HepG2 (cell line): ENCODE data around the gene LCN2. TPM values are rescaled to one million over a fixed set of nuclear protein-coding genes. Genes with fewer than 3 reads are reported as not detected.

ENCODE experiments used
- ATAC-seq: fragments of 200-7000 bp; cut with Tn5 transposase; 3 replicates; pipeline ENCODE4 v1.9.1; 2020; ENCODE audit warnings: mild to moderate bottlenecking, moderate library complexity
- BruUV-seq: library from RNA; stranded (reverse); fragments of 400-500 nt; replicated peaks from 2 replicates; lab custom pipeline; 2021; lab: Mats Ljungman, UMichigan
- CTCF ChIA-PET: fragments of 300-600 bp; formaldehyde crosslinking; extraction: SDS; loops from one replicate; lab custom pipeline; 2021; ENCODE audit warnings: low total read pairs, inconsistent platforms, low intra/inter-chr PET ratio; lab: Yijun Ruan, JAX
- POLR2A ChIA-PET: fragments of 350-600 bp; sonication (Branson Sonifier 250); formaldehyde crosslinking; loops from one replicate; lab custom pipeline; 2020; ENCODE audit warnings: antibody characterized with exemption, inconsistent platforms; lab: Yijun Ruan, JAX
- DNase-seq: peaks from one replicate; pipeline ENCODE4 v3.0.0-alpha.2; 2015; ENCODE audit warnings: low spot score
- FAIRE-seq: peaks from 3 replicates; lab custom pipeline; 2011; peaks lifted over from hg19 to GRCh38; lab: Jason Lieb, UNC
- H2AFZ ChIP-seq: one replicate; pipeline ENCODE4 v1.6.1; 2011; ENCODE audit warnings: low read length, inconsistent platforms
- H3K27ac ChIP-seq: fragments of 300-600 bp; 3 replicates; pipeline ENCODE4 v1.8.0; 2011; ENCODE audit warnings: mixed run types, mild to moderate bottlenecking, mixed read lengths, low read length, inconsistent platforms; ENCODE audit not compliant: insufficient read depth; ENCODE audit errors: extremely low read length
- H3K27me3 ChIP-seq, 2 experiments: fragments of 200-600 bp in 1 of 2; 2 replicates in 1 of 2; 3 replicates in 1 of 2; pipeline versions ENCODE4 v1.6.0 to v1.8.0; 2011; ENCODE audit warnings: low read length in 2 of 2, mild to moderate bottlenecking in 2 of 2, moderate library complexity in 2 of 2, inconsistent platforms in 1 of 2; ENCODE audit not compliant: insufficient read depth in 2 of 2, control insufficient read depth in 1 of 2
- H3K36me3 ChIP-seq, 2 experiments: fragments of 200-600 bp in 1 of 2; replicated peaks in 1 of 2; 2 replicates in 1 of 2; 3 replicates in 1 of 2; pipeline versions ENCODE4 v1.5.1 to v1.8.0; 2011; ENCODE audit warnings: low read length in 2 of 2, inconsistent platforms in 1 of 2; ENCODE audit not compliant: insufficient read depth in 2 of 2, control insufficient read depth in 1 of 2
- H3K4me1 ChIP-seq: 2 replicates; pipeline ENCODE4 v1.5.1; 2012; ENCODE audit warnings: low read length, inconsistent platforms; ENCODE audit not compliant: insufficient read depth
- H3K4me2 ChIP-seq: 2 replicates; pipeline ENCODE4 v1.6.0; 2011; ENCODE audit warnings: low read depth, low read length, inconsistent platforms
- H3K4me3 ChIP-seq, 3 experiments: fragments of 200-600 bp in 1 of 3; sonication (generic), shearing (Covaris generic) in 1 of 3; replicated peaks in 1 of 3; 2 replicates each; pipeline ENCODE4 v1.5.1; 2011 to 2016; ENCODE audit warnings: low read length in 3 of 3, inconsistent platforms in 2 of 3, low read depth in 2 of 3, mild to moderate bottlenecking in 2 of 3, control low read depth in 1 of 3, mixed read lengths in 1 of 3; ENCODE audit not compliant: insufficient read depth in 1 of 3
- H3K79me2 ChIP-seq: one replicate; pipeline ENCODE4 v1.6.1; 2011; ENCODE audit warnings: low read length, inconsistent platforms; ENCODE audit not compliant: insufficient read depth
- H3K9ac ChIP-seq: 2 replicates; pipeline ENCODE4 v1.6.0; 2011; ENCODE audit warnings: mild to moderate bottlenecking, low read depth, low read length, inconsistent platforms; ENCODE audit not compliant: insufficient read depth
- H3K9me3 ChIP-seq: 2 replicates; pipeline ENCODE4 v1.5.1; 2012; ENCODE audit warnings: mild to moderate bottlenecking, low read length
- H4K20me1 ChIP-seq: 2 replicates; pipeline ENCODE4 v1.6.0; 2011; ENCODE audit warnings: inconsistent platforms, mild to moderate bottlenecking, low read length, moderate library complexity; ENCODE audit not compliant: insufficient read depth
- ARID4A ChIP-seq: sonication (generic); formaldehyde crosslinking; IDR thresholded peaks from 2 replicates; pipeline ENCODE4 v1.5.0; 2020; ENCODE audit warnings: mild to moderate bottlenecking, missing genetic modification reagents, borderline replicate concordance
- BHLHE40 ChIP-seq: IDR thresholded peaks from 2 replicates; pipeline ENCODE4 v1.6.1; 2011; ENCODE audit warnings: low read length, improper control_type of control experiment
- HES4 ChIP-seq: sonication (generic); formaldehyde crosslinking; IDR thresholded peaks from 2 replicates; pipeline ENCODE4 v1.9.0; 2021; ENCODE audit warnings: mild to moderate bottlenecking, missing genetic modification reagents, borderline replicate concordance
- HNRNPK ChIP-seq: fragments of 200-400 bp; formaldehyde crosslinking; IDR thresholded peaks from 2 replicates; pipeline ENCODE4 v1.6.1; 2018; ENCODE audit warnings: low read length, low read depth, moderate library complexity, mild to moderate bottlenecking; ENCODE audit not compliant: poor library complexity, severe bottlenecking
- RELA ChIP-seq: sonication (generic); formaldehyde crosslinking; IDR thresholded peaks from 2 replicates; pipeline ENCODE4 v1.4.0; 2020; ENCODE audit warnings: missing genetic modification reagents
- SALL1 ChIP-seq: sonication (generic); formaldehyde crosslinking; IDR thresholded peaks from 2 replicates; pipeline ENCODE4 v1.8.0; 2022; ENCODE audit warnings: mild to moderate bottlenecking, missing genetic modification reagents
- ZBTB33 ChIP-seq: sonication (generic); formaldehyde crosslinking; IDR thresholded peaks from 2 replicates; pipeline ENCODE4 v1.4.0; 2020; ENCODE audit warnings: missing genetic modification reagents
- ZBTB49 ChIP-seq: sonication (generic); formaldehyde crosslinking; IDR thresholded peaks from 2 replicates; pipeline ENCODE4 v1.4.0; 2020; ENCODE audit warnings: missing genetic modification reagents, borderline replicate concordance
- ZNF136 ChIP-seq: sonication (generic); formaldehyde crosslinking; IDR thresholded peaks from 2 replicates; pipeline ENCODE4 v1.8.1; 2022; ENCODE audit warnings: low read depth, mild to moderate bottlenecking, moderate library complexity, missing genetic modification reagents
- ZNF230 ChIP-seq: sonication (generic); formaldehyde crosslinking; IDR thresholded peaks from 2 replicates; pipeline ENCODE4 v1.4.0; 2020; ENCODE audit warnings: mild to moderate bottlenecking, missing genetic modification reagents
- ZNF547 ChIP-seq: sonication (generic); formaldehyde crosslinking; IDR thresholded peaks from 2 replicates; pipeline ENCODE4 v1.5.1; 2020; ENCODE audit warnings: mild to moderate bottlenecking, missing genetic modification reagents
- ZNF768 ChIP-seq: sonication (generic); formaldehyde crosslinking; IDR thresholded peaks from 2 replicates; pipeline ENCODE4 v1.4.0; 2020; ENCODE audit warnings: missing genetic modification reagents
- WGBS: methylation state at CpG from one replicate; pipeline ENCODE4 v1.1.6; 2017; ENCODE audit warnings: low lambda C conversion rate; 5-methylcytosine and 5-hydroxymethylcytosine counted together
- in situ Hi-C: cut with HindIII; loops from 2 replicates; pipeline ENCODE4 v1.10.0; 2017; ENCODE audit warnings: low pct_unique_long_range_greater_than_20kb; ENCODE audit not compliant: extremely low pct_ligation_motif_present
- intact Hi-C: fragments of 100-400 bp; cut with micrococcal nuclease; formaldehyde crosslinking; loops from one replicate; pipeline ENCODE4 v1.10.0; 2022; ENCODE audit not compliant: unreplicated experiment
- polyA plus RNA-seq, 8 experiments: library from polyadenylated mRNA; depleted of rRNA in 3 of 8; stranded (reverse) in 7 of 8; unstranded in 1 of 8; fragments of >200 nt; fragmentation: Illumina TruSeq in 4 of 8; extraction: Trizol in 4 of 8; gene quantifications; 2 replicates each; pipeline versions ENCODE4 v1.2.1 to v1.2.3, GENCODE V29; 2011 to 2016; ENCODE audit warnings: low read depth in 4 of 8, missing spikeins in 1 of 8, mixed read lengths in 1 of 8; ENCODE audit not compliant: insufficient read depth in 1 of 8
- total RNA-seq, 5 experiments: library from RNA; depleted of rRNA; stranded (reverse); fragments of >200 nt; fragmentation: Illumina TruSeq; extraction: Trizol; gene quantifications; 2 replicates each; pipeline ENCODE4 v1.2.3, GENCODE V29; 2016; ENCODE audit warnings: low read depth in 1 of 5

The LCN2 gene
- total and polyA plus RNA-seq, 2 of the 13 experiments (the other 11 are each of a cell fraction or from before 2014, with no cell fraction given), result 0.38 to 1.4 TPM

- BruUV-seq, result no TSS peak
- Histone ChIP-seq H2AFZ (no peak overlapping the region), H3K27ac (peak overlapping the region; percentile 40), H3K36me3 (peaks cover 5 to 35% of the 10 kb centered on the region in 2 experiments; a peak in 3 of 5 replicates), H3K9ac (peak overlapping the region; percentile 43; the same call in 1 of the 2 replicates), H3K27me3 (no peaks in the 10 kb centered on the region), H3K9me3 (no peaks in the 10 kb centered on the region), H3K4me2 (peak overlapping the region; percentile 87), H3K4me3 (peak overlapping the region in 2 of 3 experiments; percentile 8 to 99; a peak in 2 of 6 replicates), H3K4me1 (peaks cover 34% of the 10 kb centered on the region), H4K20me1 (peaks cover 4% of the 10 kb centered on the region; the same call in 1 of the 2 replicates), H3K79me2 (peaks cover 23% of the 10 kb centered on the region)
- in situ Hi-C loops (no loop called here), intact Hi-C loops (no loop called here)
- ChIA-PET CTCF (no interaction called here), POLR2A (interaction anchor here (0.5 to 3.0 kb wide), 6 partner anchors 10 to 86 kb away, joined by 3 to 11 read pairs (median 4); partner anchors contain the start of gene BBLN)
- no peak for ATAC-seq
- WGBS, result 39% methylated on average over 7 of the region's 10 CpGs
- DNase-seq, result no peak
- FAIRE-seq, result peak; percentile 30
- TF ChIP-seq HNRNPK (no peak), RELA (no peak), ZBTB49 (CRISPR knock-in tag) (no peak), BHLHE40 (no peak), ARID4A (CRISPR knock-in tag) (no peak), ZNF768 (CRISPR knock-in tag) (no peak), ZBTB33 (CRISPR knock-in tag) (no peak), ZNF230 (CRISPR knock-in tag) (no peak), SALL1 (CRISPR knock-in tag) (0 out of 2 replicates have a peak, but pooled peaks have one; percentile 6), HES4 (no peak), ZNF136 (CRISPR knock-in tag) (no peak), ZNF547 (CRISPR knock-in tag) (no peak)
These were observed 23.5 kb upstream of the LCN2 start for GRCh38 chr9:128125580-128126354.
